ENCODE data around the gene MAST2.
A peak's percentile ranks its signal among the peaks of the same experiment; 100 is the strongest.
"Not testable (repeated sequence)": the region's sequence is repeated elsewhere in the genome, so short reads cannot be mapped to it uniquely, and the experiment has no call there.

MAST2 gene

GRCh38 chr1:45857755-45858492 lies 54.5 kb downstream of the MAST2 start:
- WGBS (ENCODE audit: extremely low coverage, insufficient coverage, insufficient read length), result no CpG with 5 or more reads among the region's 6 CpGs
- not testable (repeated sequence) for H2AK5ac ChIP-seq (ENCODE audit: low read length); H3K14ac ChIP-seq (ENCODE audit: low read length); H3K9me3 ChIP-seq (ENCODE audit: insufficient read depth, low read depth, low read length); H3K4me3 ChIP-seq (ENCODE audit: low read depth, low read length); H3K27ac ChIP-seq (ENCODE audit: low read depth, low read length); H2AFZ ChIP-seq (ENCODE audit: insufficient read depth, low read length, poor library complexity); H3K23ac ChIP-seq (ENCODE audit: low read length); H3K18ac ChIP-seq (ENCODE audit: low read length); H3K36me3 ChIP-seq (ENCODE audit: control insufficient read depth in 1 of 2, insufficient read depth in 2 of 2, low read length in 2 of 2); H4K12ac ChIP-seq (ENCODE audit: low read depth, low read length); H4K8ac ChIP-seq (ENCODE audit: low read depth, low read length); H3K9ac ChIP-seq (ENCODE audit: low read length); H3K4ac ChIP-seq (ENCODE audit: low read depth, low read length); H2BK12ac ChIP-seq (ENCODE audit: low read length); H2BK120ac ChIP-seq (ENCODE audit: insufficient read depth, low read length, poor library complexity); H3K4me1 ChIP-seq (ENCODE audit: control insufficient read depth in 1 of 2, insufficient read depth in 2 of 2, low read length in 2 of 2); H2BK5ac ChIP-seq (ENCODE audit: low read depth, low read length, poor library complexity); H3K27me3 ChIP-seq (ENCODE audit: insufficient read depth, low read length); H3K4me2 ChIP-seq (ENCODE audit: low read length); H3K79me1 ChIP-seq (ENCODE audit: low read length); H3K79me2 ChIP-seq (ENCODE audit: control insufficient read depth, insufficient read depth, low read length, poor library complexity); DNase-seq; H4K91ac ChIP-seq (ENCODE audit: low read depth, low read length)

- Histone ChIP-seq H3K27me3 (ENCODE audit: insufficient read depth, low read length) (no peaks in the 10 kb centered on the region), H4K12ac (ENCODE audit: low read depth, low read length) (no peak overlapping the region), H2AFZ (ENCODE audit: insufficient read depth, low read length, poor library complexity) (no peak overlapping the region), H2BK12ac (ENCODE audit: low read length) (no peak overlapping the region), H3K14ac (ENCODE audit: low read length) (no peak overlapping the region), H2AK5ac (ENCODE audit: low read length) (no peak overlapping the region), H3K27ac (ENCODE audit: low read depth, low read length) (no peak overlapping the region), H3K18ac (ENCODE audit: low read length) (no peak overlapping the region), H3K36me3 (ENCODE audit: control insufficient read depth in 1 of 2, insufficient read depth in 2 of 2, low read length in 2 of 2) (no peaks in the 10 kb centered on the region), H3K9ac (ENCODE audit: low read length) (no peak overlapping the region), H4K8ac (ENCODE audit: low read depth, low read length) (no peak overlapping the region), H3K4me3 (ENCODE audit: low read depth, low read length) (no peak overlapping the region), H4K91ac (ENCODE audit: low read depth, low read length) (no peak overlapping the region), H3K79me2 (ENCODE audit: control insufficient read depth, insufficient read depth, low read length, poor library complexity) (no peaks in the 10 kb centered on the region), H3K4ac (ENCODE audit: low read depth, low read length) (peak overlapping the region; percentile 55), H3K23ac (ENCODE audit: low read length) (no peak overlapping the region), H3K9me3 (ENCODE audit: insufficient read depth, low read depth, low read length) (no peaks in the 10 kb centered on the region), H3K4me2 (ENCODE audit: low read length) (no peak overlapping the region), H2BK5ac (ENCODE audit: low read depth, low read length, poor library complexity) (no peak overlapping the region), H3K79me1 (ENCODE audit: low read length) (no peaks in the 10 kb centered on the region), H3K4me1 (ENCODE audit: control insufficient read depth in 1 of 2, insufficient read depth in 2 of 2, low read length in 2 of 2) (peaks cover 0 to 2% of the 10 kb centered on the region in 2 experiments), H2BK120ac (ENCODE audit: insufficient read depth, low read length, poor library complexity) (no peak overlapping the region)
- no peak for DNase-seq
- WGBS (ENCODE audit: extremely low coverage, insufficient coverage, insufficient read length), result no CpG with 5 or more reads among the region's 3 CpGs
Observed at GRCh38 chr1:45859221-45859620, 55.8 kb downstream of the MAST2 start.

GRCh38 chr1:45862008-45862407 lies 58.6 kb downstream of the MAST2 start:
- Histone ChIP-seq H3K27ac (ENCODE audit: low read depth, low read length) (no peak overlapping the region), H3K4me3 (ENCODE audit: low read depth, low read length) (no peak overlapping the region), H3K79me1 (ENCODE audit: low read length) (no peaks in the 10 kb centered on the region), H3K9ac (ENCODE audit: low read length) (no peak overlapping the region), H3K79me2 (ENCODE audit: control insufficient read depth, insufficient read depth, low read length, poor library complexity) (no peaks in the 10 kb centered on the region), H3K14ac (ENCODE audit: low read length) (no peak overlapping the region), H3K4me1 (ENCODE audit: control insufficient read depth in 1 of 2, insufficient read depth in 2 of 2, low read length in 2 of 2) (peaks cover 0 to 2% of the 10 kb centered on the region in 2 experiments), H3K36me3 (ENCODE audit: control insufficient read depth in 1 of 2, insufficient read depth in 2 of 2, low read length in 2 of 2) (no peaks in the 10 kb centered on the region), H4K8ac (ENCODE audit: low read depth, low read length) (no peak overlapping the region), H3K27me3 (ENCODE audit: insufficient read depth, low read length) (no peaks in the 10 kb centered on the region), H2BK5ac (ENCODE audit: low read depth, low read length, poor library complexity) (no peak overlapping the region), H3K18ac (ENCODE audit: low read length) (no peak overlapping the region), H2BK12ac (ENCODE audit: low read length) (no peak overlapping the region), H2BK120ac (ENCODE audit: insufficient read depth, low read length, poor library complexity) (no peak overlapping the region), H3K9me3 (ENCODE audit: insufficient read depth, low read depth, low read length) (no peaks in the 10 kb centered on the region), H4K12ac (ENCODE audit: low read depth, low read length) (no peak overlapping the region), H3K23ac (ENCODE audit: low read length) (no peak overlapping the region), H4K91ac (ENCODE audit: low read depth, low read length) (no peak overlapping the region), H2AK5ac (ENCODE audit: low read length) (no peak overlapping the region), H3K4me2 (ENCODE audit: low read length) (no peak overlapping the region), H2AFZ (ENCODE audit: insufficient read depth, low read length, poor library complexity) (no peak overlapping the region), H3K4ac (ENCODE audit: low read depth, low read length) (no peak overlapping the region)
- DNase-seq, result no peak

GRCh38 chr1:45863218-45863617 lies 59.8 kb downstream of the MAST2 start:
- H4K91ac ChIP-seq (ENCODE audit: low read depth, low read length), result no peak overlapping the region
- peak overlapping the region; percentile 61 for H3K23ac ChIP-seq (ENCODE audit: low read length)
- no peaks in the 10 kb centered on the region for H3K36me3 ChIP-seq (ENCODE audit: control insufficient read depth in 1 of 2, insufficient read depth in 2 of 2, low read length in 2 of 2)
- no peak overlapping the region for H2BK12ac ChIP-seq (ENCODE audit: low read length)
- no peak overlapping the region for H3K4me3 ChIP-seq (ENCODE audit: low read depth, low read length)
- peaks cover 0 to 2% of the 10 kb centered on the region in 2 experiments for H3K4me1 ChIP-seq (ENCODE audit: control insufficient read depth in 1 of 2, insufficient read depth in 2 of 2, low read length in 2 of 2)
- no peak overlapping the region for H3K4me2 ChIP-seq (ENCODE audit: low read length)
- H3K27ac ChIP-seq (ENCODE audit: low read depth, low read length), result no peak overlapping the region
- no peak overlapping the region for H3K18ac ChIP-seq (ENCODE audit: low read length)
- H3K9ac ChIP-seq (ENCODE audit: low read length), result no peak overlapping the region
- no peaks in the 10 kb centered on the region for H3K27me3 ChIP-seq (ENCODE audit: insufficient read depth, low read length)
- H4K8ac ChIP-seq (ENCODE audit: low read depth, low read length), result no peak overlapping the region
- no peak overlapping the region for H2BK120ac ChIP-seq (ENCODE audit: insufficient read depth, low read length, poor library complexity)
- no peak overlapping the region for H2AK5ac ChIP-seq (ENCODE audit: low read length)
- no peak overlapping the region for H3K14ac ChIP-seq (ENCODE audit: low read length)
- no peak overlapping the region for H2AFZ ChIP-seq (ENCODE audit: insufficient read depth, low read length, poor library complexity)
- no peak for DNase-seq
- no CpG with 5 or more reads among the region's 2 CpGs for WGBS (ENCODE audit: extremely low coverage, insufficient coverage, insufficient read length)
- H4K12ac ChIP-seq (ENCODE audit: low read depth, low read length), result no peak overlapping the region
- H3K79me2 ChIP-seq (ENCODE audit: control insufficient read depth, insufficient read depth, low read length, poor library complexity), result no peaks in the 10 kb centered on the region
- no peaks in the 10 kb centered on the region for H3K9me3 ChIP-seq (ENCODE audit: insufficient read depth, low read depth, low read length)
- no peaks in the 10 kb centered on the region for H3K79me1 ChIP-seq (ENCODE audit: low read length)
- H2BK5ac ChIP-seq (ENCODE audit: low read depth, low read length, poor library complexity), result no peak overlapping the region
- H3K4ac ChIP-seq (ENCODE audit: low read depth, low read length), result no peak overlapping the region
